Vagina (tissue), 2 donors: Measurements from ENCODE around the gene ZBTB40.

Experiments
- CTCF ChIP-seq, 3 experiments: fragments of 450-650 bp in 2 of 3; fragments of 200-600 bp in 1 of 3; sonication (generic) in 1 of 3; IDR thresholded peaks; one replicate each; pipeline ENCODE4 v1.5.1; 2017 to 2019; ENCODE audit warnings: antibody characterized with exemption in 3 of 3, mild to moderate bottlenecking in 2 of 3, moderate library complexity in 2 of 3
- POLR2A ChIP-seq, 2 donors: fragments of 450-650 bp; IDR thresholded peaks; one replicate each; pipeline ENCODE4 v1.6.1; 2017; ENCODE audit warnings: antibody characterized with exemption in 2 of 2, mild to moderate bottlenecking in 2 of 2, moderate library complexity in 2 of 2

- no peak for TF ChIP-seq CTCF (IDR thresholded peaks at IDR 0.05)
- TF ChIP-seq POLR2A (IDR thresholded peaks at IDR 0.05), result no peak
Measured at GRCh38 chr1:22498463-22498862, 46.8 kb downstream of the ZBTB40 start.
